ENCODE measurements around the gene TNNI2. TPM values are rescaled to one million over a fixed set of nuclear protein-coding genes. Genes with fewer than 3 reads are reported as not detected.

TNNI2 gene
- total RNA-seq, 2 donors from 2014 or later = 1.2 TPM

DNA sequence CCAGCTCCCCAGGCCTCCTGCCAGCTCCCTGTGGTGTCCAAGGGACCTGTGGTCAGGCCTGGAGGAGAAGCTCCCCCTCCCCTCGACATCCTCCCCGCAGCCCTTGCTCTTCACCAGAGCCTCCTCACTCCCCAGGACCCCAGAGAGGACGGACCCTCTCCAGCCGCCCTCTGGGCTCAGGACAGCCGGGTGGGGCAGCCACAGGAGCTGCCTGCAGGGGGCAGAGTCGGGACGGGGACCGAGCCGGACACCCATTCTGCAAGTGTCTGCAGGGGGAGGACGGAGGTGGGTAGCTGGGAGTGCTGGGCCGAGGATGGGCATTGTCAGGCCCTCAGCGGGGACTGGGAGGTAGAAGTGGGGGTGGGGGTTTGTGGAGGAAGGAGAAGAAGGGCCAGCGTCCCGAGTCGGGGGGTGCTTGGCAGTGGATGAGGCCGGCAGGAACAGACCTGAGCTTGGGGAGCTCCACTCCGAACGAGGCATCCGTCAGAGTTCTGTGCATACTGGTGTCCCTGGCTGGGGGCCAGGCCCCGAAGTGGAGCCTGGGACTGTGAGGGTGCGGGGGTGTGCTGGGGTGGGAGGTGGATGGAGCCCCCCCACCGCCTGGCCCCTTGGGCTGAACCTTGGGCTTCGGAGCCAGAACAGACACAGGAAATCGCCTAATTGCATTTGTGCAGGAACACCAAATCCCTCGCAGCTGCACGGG, 37.7 kb downstream of the TNNI2 start:
- Mint-ChIP-seq H3K4me1 (ENCODE audit: low read depth) (peaks cover 9% of the 10 kb centered on the region), H3K27ac (no peak overlapping the region), H3K4me3 (no peak overlapping the region), H3K27me3 (ENCODE audit: low read depth) (no peaks in the 10 kb centered on the region), H3K9me3 (no peaks in the 10 kb centered on the region), H3K36me3 (ENCODE audit: insufficient read depth in 2 of 2) (no peaks in the 10 kb centered on the region)
- ATAC-seq (replicated peaks in 1 of 2) = no peak
- DNase-seq = peak in 1 of 2 donors; percentile 42

DNA sequence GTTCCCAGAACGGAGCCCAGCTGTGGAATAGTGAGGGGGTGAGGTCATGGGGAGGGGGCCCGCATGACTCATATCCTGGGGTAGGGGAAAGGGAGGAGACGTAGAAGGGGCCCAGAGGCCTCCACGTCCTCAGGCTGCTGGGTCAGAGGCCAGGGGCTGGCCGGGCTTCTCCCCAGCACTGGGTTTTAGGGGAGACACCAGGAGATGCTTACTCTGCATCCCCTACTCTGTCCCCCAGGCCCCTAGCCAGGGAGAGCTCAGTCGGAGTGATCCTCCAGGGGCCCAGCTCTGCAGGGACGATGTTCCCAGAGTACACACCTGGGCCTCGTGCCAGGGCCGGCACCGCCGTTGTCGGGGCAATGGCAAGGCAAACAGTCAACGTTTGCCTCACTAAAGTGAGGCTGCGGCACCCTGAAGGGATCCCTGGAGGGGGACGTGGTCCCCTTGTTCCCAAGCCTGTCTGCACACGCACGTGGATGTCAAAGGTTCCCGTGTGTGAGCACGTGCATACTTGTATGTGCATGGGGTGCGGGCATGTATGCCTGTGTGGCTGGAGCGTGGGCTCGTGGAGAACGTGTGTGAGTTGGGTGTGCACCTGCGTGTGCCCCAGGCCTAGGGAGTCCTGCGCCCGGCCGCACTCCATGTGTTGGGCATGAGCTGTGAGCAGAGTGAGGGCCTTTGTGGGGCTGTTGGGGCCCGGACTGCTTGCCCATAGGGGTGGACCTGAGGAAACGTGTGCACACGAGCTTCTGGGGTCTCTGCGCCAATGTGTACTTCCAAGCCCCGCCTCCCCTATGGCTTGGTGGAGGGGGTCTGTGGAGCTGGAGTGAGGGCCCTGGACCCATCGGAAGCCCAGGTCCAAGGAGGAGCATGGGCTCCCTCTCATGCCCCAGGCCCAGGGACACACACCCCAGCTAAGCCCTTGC, 38.7 kb downstream of the TNNI2 start:
- ATAC-seq (replicated peaks in 1 of 2) (no peak), DNase-seq (peak in 1 of 2 donors; percentile 0)
- Mint-ChIP-seq H3K4me3 (no peak overlapping the region), H3K4me1 (ENCODE audit: low read depth) (peaks cover 8% of the 10 kb centered on the region), H3K9me3 (no peaks in the 10 kb centered on the region), H3K27ac (no peak overlapping the region), H3K36me3 (ENCODE audit: insufficient read depth in 2 of 2) (no peaks in the 10 kb centered on the region), H3K27me3 (ENCODE audit: low read depth) (no peaks in the 10 kb centered on the region)

DNA sequence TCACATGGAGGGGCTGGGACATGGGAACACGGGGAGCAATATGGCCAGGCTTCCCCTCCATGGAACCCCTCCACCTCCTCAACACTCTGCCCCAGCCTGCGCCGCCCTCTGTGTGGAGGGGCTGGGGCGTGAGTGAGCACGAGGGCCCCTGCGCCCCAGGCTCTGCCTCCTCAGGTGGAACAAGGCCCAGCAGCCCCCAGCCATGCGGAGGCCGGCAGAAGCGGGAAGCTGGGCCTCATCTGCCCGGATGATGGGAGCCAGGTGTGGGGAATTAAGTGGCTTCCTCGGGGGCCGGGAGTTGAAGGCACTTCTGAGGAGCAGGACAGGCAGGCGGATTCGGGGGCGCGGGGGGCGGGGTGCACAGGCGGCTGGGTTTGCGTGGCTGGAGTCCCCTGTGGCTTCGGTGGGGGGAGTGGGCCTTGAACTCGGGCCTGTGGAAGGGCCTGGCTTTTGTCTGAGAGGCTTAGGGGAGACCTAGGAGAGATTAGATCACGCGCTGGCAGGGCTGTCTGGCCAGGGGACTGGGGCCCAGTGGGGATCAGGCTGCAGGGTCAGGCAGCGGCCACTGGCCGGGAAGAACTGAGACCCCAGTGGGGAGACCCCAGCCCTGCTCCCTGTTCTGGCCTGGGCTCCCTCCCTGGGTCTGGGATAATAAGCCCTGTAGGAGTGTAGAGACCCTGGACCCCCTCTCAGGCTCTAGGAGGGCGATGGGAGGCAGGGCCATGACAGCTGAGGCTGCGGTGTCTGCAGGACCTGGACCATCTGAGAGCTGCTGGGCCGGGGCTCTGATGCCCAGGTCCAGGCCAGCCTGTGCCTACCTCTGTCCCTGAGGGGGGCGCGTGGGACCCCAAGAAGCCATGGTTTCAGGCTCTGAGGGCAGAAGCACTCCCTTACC, 39.6 kb downstream of the TNNI2 start:
- no peak for ATAC-seq (replicated peaks in 1 of 2)
- DNase-seq = peak in 1 of 2 donors; percentile 0
- Mint-ChIP-seq H3K4me1 (ENCODE audit: low read depth) (peaks cover 4% of the 10 kb centered on the region), H3K27ac (no peak overlapping the region), H3K27me3 (ENCODE audit: low read depth) (no peaks in the 10 kb centered on the region), H3K4me3 (no peak overlapping the region), H3K9me3 (no peaks in the 10 kb centered on the region), H3K36me3 (ENCODE audit: insufficient read depth in 2 of 2) (no peaks in the 10 kb centered on the region)

DNA sequence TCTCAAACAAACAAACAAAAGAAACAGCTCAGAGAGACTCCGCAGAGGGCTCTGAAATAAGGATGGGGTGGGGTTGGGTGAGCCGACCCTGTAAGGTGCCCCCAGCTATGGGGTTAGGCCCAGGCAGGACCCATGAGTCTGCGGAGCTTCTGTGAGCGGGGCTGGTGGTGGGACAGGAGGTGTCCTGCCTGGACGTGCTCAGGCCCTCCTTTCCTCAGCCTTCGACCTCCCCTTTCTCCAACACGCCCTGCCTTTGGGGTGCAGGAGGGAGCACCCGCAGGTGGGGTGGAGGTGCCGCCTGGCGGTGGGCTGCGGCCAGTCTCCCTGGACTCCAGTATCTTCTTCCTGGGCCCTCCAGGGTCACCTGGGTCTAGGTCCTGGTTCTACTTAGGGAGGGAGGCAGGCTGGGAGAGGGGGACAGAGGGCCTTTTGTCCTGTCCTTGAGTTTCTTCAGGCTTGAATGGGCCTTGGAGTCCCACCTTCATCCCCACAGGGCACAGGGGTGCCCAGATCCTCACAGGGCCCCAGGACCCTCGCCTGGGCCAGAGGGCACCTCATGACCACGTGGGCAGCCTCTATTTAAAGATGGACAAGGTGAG, 40.7 kb downstream of the TNNI2 start:
- no peak for ATAC-seq (replicated peaks in 1 of 2)
- Mint-ChIP-seq H3K27ac (no peak overlapping the region), H3K36me3 (ENCODE audit: insufficient read depth in 2 of 2) (no peaks in the 10 kb centered on the region), H3K4me1 (ENCODE audit: low read depth) (peaks cover 4% of the 10 kb centered on the region), H3K27me3 (ENCODE audit: low read depth) (no peaks in the 10 kb centered on the region), H3K4me3 (no peak overlapping the region), H3K9me3 (no peaks in the 10 kb centered on the region)
- no peak for DNase-seq

DNA sequence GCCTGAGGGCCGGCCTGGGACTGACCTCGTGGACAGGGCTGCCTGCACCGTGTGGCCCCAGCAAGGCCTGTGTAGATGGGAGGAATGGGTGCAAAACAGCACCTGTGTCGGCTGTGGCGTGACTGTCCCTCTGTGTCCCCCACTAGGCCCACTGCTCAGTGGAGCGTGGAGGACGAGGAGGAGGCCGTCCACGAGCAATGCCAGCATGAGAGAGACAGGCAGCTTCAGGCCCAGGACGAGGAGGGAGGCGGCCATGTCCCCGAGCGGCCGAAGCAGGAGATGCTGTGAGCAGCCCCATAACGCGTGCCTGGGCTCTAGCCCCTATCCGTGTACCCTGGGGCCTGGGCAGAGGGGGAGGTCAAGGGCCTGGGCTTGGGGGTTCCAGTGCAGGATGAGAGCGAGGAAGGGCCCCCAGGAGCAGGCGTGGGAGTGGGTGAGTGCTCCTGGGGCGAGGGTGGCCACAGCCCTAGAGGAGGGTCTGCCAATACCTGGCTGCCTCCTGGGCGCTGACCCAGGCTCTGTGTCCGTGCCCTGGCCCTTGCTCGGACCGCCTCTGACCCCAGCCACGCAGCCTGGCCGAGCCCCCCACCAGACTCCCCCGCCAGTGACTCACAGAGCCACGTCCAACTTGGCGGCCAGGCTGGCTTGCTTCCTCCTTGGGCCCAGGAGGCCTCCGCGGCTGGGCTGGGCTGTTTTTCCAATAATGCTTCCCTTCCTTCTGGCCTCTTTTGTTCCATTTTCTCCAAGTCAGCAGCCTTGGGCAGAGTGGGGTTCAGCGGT, 41.4 kb downstream of the TNNI2 start:
- peaks cover 4% of the 10 kb centered on the region for H3K4me1 Mint-ChIP-seq (ENCODE audit: low read depth)
- DNase-seq (no peak), ATAC-seq (replicated peaks in 1 of 2) (no peak)
- no peaks in the 10 kb centered on the region for H3K9me3 Mint-ChIP-seq
- H3K36me3 Mint-ChIP-seq (ENCODE audit: insufficient read depth in 2 of 2) = no peaks in the 10 kb centered on the region
- H3K4me3 Mint-ChIP-seq = no peak overlapping the region
- H3K27me3 Mint-ChIP-seq (ENCODE audit: low read depth) = no peaks in the 10 kb centered on the region
- H3K27ac Mint-ChIP-seq = no peak overlapping the region

DNA sequence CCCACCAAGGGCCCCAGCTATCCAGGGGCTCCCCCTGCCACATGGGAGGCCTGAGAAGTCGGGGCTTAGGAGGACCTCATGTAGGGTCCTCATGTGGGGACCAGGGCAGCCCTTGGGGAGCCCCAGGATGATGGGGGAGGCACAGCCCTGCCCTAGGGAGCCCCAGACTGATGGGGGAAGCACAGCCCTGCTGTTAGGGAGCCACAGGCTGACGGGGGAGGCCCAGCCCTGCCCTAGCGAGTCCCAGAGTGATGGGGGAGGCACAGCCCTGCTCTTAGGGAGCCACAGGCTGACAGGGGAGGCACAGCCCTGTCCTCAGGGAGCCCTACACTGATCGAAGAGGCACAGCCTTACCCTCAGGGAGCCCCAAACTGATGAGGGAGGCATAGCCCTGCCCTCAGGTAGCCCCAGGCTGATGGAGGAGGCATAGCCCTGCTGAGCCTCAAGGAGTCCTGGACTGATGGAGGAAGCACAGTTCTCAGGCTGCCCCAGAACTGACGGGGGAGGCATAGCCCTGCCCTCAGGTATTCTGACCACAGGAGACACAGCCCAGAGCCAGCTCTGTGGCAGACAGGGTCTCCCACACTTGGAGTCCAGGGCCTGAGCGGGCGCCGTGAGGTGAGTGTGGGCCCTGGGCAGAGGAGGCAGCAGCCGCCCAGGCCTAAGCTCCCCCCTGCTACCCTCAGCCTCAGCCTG, 42.1 kb downstream of the TNNI2 start:
- Mint-ChIP-seq H3K27me3 (ENCODE audit: low read depth) (no peaks in the 10 kb centered on the region), H3K4me1 (ENCODE audit: low read depth) (peaks cover 4% of the 10 kb centered on the region), H3K9me3 (no peaks in the 10 kb centered on the region), H3K4me3 (no peak overlapping the region), H3K27ac (no peak overlapping the region), H3K36me3 (ENCODE audit: insufficient read depth in 2 of 2) (no peaks in the 10 kb centered on the region)
- DNase-seq (no peak), ATAC-seq (replicated peaks in 1 of 2) (no peak)

DNA sequence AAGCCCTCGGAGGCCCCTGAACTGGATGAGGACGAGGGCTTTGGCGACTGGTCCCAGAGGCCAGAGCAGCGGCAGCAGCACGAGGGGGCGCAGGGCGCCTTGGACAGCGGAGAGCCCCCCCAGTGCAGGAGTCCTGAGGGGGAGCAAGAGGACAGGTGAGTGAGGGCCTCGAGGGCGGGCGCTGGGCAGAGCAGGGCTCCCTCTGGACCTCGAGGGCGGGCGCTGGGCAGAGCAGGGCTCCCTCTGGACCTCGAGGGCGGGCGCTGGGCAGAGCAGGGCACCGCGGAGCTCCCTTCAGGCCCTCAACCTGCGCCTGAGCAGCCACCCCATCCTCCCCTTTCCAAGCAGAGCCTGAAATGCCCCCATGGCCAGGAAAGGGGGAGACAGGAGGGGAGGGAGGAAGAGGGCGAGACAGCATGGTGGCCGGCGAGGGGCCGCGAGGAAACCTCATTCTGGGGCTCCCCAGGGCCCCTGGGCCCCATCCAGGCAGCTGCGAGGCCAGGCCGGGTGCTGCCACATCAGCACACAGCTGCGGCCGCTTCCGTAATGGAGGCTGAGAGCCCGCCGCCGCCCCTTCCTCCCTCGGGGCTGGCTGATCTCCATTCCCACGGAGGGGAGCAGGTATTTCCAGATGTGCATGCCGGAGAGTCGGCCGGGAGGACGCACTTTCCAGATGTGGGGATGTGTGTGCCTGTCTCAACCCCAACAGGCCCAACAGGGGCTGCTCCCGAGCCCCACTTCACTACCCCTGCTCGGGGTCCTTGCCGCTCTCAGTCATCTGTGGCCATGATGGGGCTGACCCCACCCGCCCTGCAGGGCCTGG, 42.9 kb downstream of the TNNI2 start:
- Mint-ChIP-seq H3K27me3 (ENCODE audit: low read depth) (no peaks in the 10 kb centered on the region), H3K9me3 (no peaks in the 10 kb centered on the region), H3K4me1 (ENCODE audit: low read depth) (peaks cover 4% of the 10 kb centered on the region), H3K27ac (no peak overlapping the region), H3K36me3 (ENCODE audit: insufficient read depth in 2 of 2) (no peaks in the 10 kb centered on the region), H3K4me3 (no peak overlapping the region)
- no peak for DNase-seq
- peak; percentile 25 to 35 for ATAC-seq (replicated peaks in 1 of 2)

DNA sequence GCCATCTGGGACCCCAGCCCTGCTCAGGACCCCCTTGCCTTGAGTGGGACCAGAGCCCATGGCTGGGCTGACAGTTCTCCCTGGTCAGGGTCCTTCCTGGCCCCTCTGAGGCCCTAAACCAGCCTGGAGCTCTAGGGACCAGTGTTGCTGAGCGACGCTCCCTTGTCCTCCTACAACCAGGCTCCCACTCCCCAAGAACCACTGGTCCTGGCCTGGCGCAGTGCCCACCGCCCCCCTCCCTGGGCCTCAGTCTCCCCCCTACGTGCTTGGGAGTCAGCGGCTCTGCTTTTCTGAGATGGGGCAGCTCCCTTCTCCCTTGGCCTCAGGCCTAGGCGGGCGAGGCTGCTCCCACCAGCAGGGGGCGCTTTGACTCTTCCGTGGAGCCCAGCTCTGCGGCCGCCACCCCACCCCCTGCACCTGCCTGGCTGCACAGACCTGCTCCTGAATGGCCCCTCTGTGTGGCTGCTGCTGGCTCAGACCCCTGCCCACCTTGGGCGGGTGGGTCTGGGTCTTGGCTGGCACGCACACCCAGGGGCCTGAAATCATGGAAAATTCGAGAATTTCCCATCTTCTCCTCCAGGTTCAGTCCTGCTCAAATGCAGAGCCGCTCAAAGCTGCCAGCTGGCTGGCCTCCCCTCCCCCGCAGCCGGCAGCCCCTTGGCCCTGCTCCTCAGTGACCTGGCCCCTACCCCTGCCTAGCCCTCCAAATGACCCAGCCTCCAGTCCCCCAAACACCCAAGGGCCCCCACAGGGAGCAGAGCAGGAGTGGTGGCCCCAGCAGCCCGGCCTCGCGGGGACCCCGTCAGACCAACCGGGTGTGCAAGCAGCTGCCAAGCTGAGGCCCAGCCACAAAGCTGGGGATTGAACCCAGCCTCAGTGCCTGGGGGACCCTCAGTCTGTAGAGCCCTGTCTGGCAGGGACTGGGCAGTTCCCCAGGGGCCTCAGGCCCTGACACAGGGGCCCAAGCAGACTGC, 43.8 kb downstream of the TNNI2 start:
- Mint-ChIP-seq H3K9me3 (no peaks in the 10 kb centered on the region), H3K4me3 (no peak overlapping the region), H3K36me3 (ENCODE audit: insufficient read depth in 2 of 2) (no peaks in the 10 kb centered on the region), H3K4me1 (ENCODE audit: low read depth) (peaks cover 4% of the 10 kb centered on the region), H3K27me3 (ENCODE audit: low read depth) (no peaks in the 10 kb centered on the region), H3K27ac (no peak overlapping the region)
- ATAC-seq (replicated peaks in 1 of 2) = peak; percentile 89 to 90
- DNase-seq = peak; percentile 80 to 87

DNA sequence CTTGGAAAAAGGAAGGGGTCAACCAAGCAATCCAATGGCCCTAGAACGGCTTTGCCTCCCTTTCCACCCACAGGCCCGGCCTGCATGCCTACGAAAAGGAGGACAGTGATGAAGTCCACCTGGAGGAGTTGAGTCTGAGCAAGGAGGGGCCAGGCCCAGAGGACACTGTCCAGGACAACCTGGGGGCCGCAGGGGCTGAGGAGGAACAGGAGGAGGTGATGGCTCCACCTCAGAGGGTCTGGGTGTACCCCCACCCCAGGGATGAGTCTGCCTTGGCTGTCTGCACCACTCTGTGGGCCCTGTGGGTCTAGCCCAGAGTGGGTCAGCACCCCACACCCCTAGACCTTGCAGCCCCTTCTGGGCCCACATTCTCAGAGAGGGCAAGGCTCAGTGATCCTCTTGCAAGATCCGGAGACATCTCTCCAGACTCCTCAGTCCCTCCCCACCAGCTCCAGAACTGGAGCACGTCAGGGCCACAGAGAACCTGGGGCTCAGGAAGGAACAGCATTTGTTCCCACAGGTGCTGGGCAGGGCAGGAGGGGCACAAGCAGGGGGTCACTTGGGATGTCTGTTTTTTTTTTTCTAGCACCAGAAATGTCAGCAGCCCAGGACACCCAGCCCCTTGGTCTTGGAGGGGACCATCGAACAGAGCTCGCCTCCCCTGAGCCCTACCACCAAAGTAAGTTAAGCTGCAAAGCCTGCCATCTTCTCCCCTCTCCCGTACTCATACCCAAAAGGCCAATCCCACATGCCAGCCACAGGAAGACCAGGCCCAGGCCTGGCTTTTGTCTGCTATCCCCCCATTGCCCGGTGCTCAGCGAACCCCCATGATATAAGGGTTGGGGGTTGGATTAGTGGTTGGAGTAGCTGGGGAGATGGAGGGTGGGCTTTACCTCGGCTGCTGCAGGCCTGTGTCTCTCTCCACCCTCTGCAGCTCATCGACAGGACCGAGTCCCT, 44.8 kb downstream of the TNNI2 start:
- H3K27ac Mint-ChIP-seq = no peak overlapping the region
- DNase-seq = no peak
- no peak for ATAC-seq (replicated peaks in 1 of 2)

More for the DNA sequence above, 44.8 kb downstream of the TNNI2 start:
- Mint-ChIP-seq H3K27me3 (ENCODE audit: low read depth) (no peaks in the 10 kb centered on the region), H3K4me1 (ENCODE audit: low read depth) (peaks cover 9% of the 10 kb centered on the region), H3K4me3 (no peak overlapping the region), H3K9me3 (no peaks in the 10 kb centered on the region), H3K36me3 (ENCODE audit: insufficient read depth in 2 of 2) (no peaks in the 10 kb centered on the region)
